ENCODE measurements around the gene CFAP97D1.

DNA sequence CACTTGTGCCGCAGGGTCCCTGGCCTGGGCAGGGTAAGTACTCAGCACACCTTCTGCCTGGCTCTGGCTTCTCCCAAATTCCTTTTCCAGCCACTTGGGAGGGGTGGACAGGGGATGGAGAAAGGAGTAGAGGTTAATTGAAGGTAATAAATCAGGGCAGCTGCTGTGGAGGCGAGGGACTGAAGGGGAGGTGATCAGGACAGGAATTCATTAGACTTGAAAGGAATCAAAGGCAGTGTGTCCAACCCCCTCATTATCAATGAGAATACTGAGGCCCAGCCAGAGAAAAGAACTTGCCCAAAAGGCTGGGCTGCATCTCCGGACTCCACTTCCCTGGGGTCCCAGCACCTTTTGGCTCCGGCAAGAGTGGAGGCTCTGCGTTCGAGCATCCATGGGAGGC lies 24.0 kb upstream of the CFAP97D1 start:
- TF ChIP-seq, protein P1, sequence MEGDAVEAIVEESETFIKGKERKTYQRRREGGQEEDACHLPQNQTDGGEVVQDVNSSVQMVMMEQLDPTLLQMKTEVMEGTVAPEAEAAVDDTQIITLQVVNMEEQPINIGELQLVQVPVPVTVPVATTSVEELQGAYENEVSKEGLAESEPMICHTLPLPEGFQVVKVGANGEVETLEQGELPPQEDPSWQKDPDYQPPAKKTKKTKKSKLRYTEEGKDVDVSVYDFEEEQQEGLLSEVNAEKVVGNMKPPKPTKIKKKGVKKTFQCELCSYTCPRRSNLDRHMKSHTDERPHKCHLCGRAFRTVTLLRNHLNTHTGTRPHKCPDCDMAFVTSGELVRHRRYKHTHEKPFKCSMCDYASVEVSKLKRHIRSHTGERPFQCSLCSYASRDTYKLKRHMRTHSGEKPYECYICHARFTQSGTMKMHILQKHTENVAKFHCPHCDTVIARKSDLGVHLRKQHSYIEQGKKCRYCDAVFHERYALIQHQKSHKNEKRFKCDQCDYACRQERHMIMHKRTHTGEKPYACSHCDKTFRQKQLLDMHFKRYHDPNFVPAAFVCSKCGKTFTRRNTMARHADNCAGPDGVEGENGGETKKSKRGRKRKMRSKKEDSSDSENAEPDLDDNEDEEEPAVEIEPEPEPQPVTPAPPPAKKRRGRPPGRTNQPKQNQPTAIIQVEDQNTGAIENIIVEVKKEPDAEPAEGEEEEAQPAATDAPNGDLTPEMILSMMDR (conservative IDR thresholded peaks at IDR 0.05 in 1 of 2, IDR thresholded peaks at IDR 0.05 in 1 of 2; ENCODE audit: extremely low read depth in 1 of 2, insufficient read depth in 1 of 2, low read depth in 1 of 2, low read length in 2 of 2): no peak
- TF ChIP-seq EZH2 (IDR thresholded peaks at IDR 0.05; ENCODE audit: borderline replicate concordance, low read length): no peak
